HEK293T (cell line): ENCODE measurements around the gene TAF7L.

Source experiments
- BHLHE40 ChIP-seq: fragments of 450-650 bp; IDR thresholded peaks from 2 replicates; pipeline ENCODE4 v1.6.1; 2016; ENCODE audit warnings: mild to moderate bottlenecking, moderate library complexity, borderline replicate concordance
- FOXA1 ChIP-seq: fragments of 450-650 bp; IDR thresholded peaks from 2 replicates; pipeline ENCODE4 v1.6.1; 2016; ENCODE audit warnings: mild to moderate bottlenecking
- FOXK2 ChIP-seq: fragments of 450-650 bp; IDR thresholded peaks from 2 replicates; pipeline ENCODE4 v1.6.1; 2016; ENCODE audit warnings: mild to moderate bottlenecking

GRCh38 chrX:101263766-101264165, 27.4 kb downstream of the TAF7L start:
- no peak for TF ChIP-seq FOXK2
- TF ChIP-seq FOXA1: no peak
- no peak for TF ChIP-seq BHLHE40
